AG04450 (cell line): ENCODE data around the gene ING1. TPM values are rescaled to one million over a fixed set of nuclear protein-coding genes. Genes with fewer than 3 reads are reported as not detected.

Experiments used
- CTCF ChIA-PET: fragments of 300-600, 350-600 bp; formaldehyde crosslinking; extraction: SDS; loops from one replicate; lab custom pipeline; 2022; ENCODE audit warnings: antibody characterized with exemption, inconsistent platforms; lab: Charles Lee
- POLR2A ChIA-PET: fragments of 350-600 bp; formaldehyde crosslinking; extraction: SDS; loops from one replicate; lab custom pipeline; 2021; ENCODE audit warnings: antibody characterized with exemption, inconsistent platforms; lab: Yijun Ruan, JAX
- DNase-seq: peaks from one replicate; pipeline ENCODE4 v3.0.0-alpha.2; 2011; ENCODE audit warnings: low read depth, low spot score
- H3K27ac ChIP-seq: one replicate; pipeline ENCODE4 v1.5.1; 2012; ENCODE audit warnings: low read depth, low read length, control low read depth
- H3K27me3 ChIP-seq: one replicate; pipeline ENCODE4 v1.6.0; 2012; ENCODE audit warnings: low read length; ENCODE audit not compliant: control insufficient read depth, insufficient read depth
- H3K4me3 ChIP-seq: 2 replicates; pipeline ENCODE4 v1.5.1; 2011; ENCODE audit warnings: mild to moderate bottlenecking, low read depth, low read length, control low read depth
- H3K9me3 ChIP-seq: 2 replicates; pipeline ENCODE4 v1.5.1; 2012; ENCODE audit warnings: low read length; ENCODE audit not compliant: control insufficient read depth, insufficient read depth
- polyA plus RNA-seq: library from polyadenylated mRNA; depleted of rRNA; stranded (reverse); fragments of >200 nt; gene quantifications from 2 replicates; pipeline ENCODE4 v1.2.3, GENCODE V29; 2011
- TF ChIP-seq, protein P1 (sequence below): IDR thresholded peaks from 2 replicates; pipeline ENCODE4 v1.5.1; 2011; ENCODE audit warnings: low read depth, low read length, control low read depth, inconsistent platforms

ING1 gene
- polyA plus RNA-seq, 1 experiment = 8.7 TPM

DNA sequence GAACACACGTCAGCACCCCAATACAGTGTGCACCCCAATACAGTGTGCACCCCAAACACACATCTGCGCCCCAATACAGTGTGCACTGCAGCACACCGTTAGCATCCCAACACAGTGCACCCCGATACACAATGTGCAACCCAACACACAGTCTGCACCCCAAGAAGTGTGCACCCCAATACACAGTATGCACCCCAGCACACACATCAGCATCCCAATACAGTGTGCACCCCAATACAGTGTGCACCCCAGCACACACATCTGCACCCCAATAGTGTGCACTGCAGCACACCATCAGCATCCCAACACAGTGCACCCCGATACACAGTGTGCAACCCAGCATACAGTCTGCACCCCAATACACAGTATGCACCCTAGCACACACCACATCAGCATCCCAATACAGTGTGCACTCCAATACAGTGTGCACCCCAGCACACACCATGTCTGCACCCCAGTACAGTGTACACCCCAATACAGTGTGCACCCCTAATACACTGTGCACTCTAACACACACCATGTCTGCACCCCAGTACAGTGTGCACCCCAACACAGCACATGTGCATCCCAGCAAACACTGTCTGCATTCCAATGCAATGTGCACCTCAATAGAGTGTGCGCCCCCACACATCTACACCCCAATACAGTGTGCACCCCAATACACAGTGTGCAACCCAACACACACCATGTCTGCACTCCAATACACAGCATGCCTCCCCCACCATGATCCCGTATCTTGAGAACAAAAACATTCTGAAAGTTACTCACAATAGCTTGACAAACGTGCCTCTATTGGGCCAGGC lies 6.7 kb upstream of the ING1 start:
- H3K9me3 ChIP-seq = no peaks in the 10 kb centered on the region; the same call in 1 of the 2 replicates
- H3K27ac ChIP-seq = peak overlapping the region; percentile 57
- TF ChIP-seq, protein P1, sequence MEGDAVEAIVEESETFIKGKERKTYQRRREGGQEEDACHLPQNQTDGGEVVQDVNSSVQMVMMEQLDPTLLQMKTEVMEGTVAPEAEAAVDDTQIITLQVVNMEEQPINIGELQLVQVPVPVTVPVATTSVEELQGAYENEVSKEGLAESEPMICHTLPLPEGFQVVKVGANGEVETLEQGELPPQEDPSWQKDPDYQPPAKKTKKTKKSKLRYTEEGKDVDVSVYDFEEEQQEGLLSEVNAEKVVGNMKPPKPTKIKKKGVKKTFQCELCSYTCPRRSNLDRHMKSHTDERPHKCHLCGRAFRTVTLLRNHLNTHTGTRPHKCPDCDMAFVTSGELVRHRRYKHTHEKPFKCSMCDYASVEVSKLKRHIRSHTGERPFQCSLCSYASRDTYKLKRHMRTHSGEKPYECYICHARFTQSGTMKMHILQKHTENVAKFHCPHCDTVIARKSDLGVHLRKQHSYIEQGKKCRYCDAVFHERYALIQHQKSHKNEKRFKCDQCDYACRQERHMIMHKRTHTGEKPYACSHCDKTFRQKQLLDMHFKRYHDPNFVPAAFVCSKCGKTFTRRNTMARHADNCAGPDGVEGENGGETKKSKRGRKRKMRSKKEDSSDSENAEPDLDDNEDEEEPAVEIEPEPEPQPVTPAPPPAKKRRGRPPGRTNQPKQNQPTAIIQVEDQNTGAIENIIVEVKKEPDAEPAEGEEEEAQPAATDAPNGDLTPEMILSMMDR = no peak
- ChIA-PET POLR2A (interaction anchor here (0.7 to 1.8 kb wide), 2 partner anchors 8 to 96 kb away, joined by 3 to 17 read pairs; no protein-coding TSS in a partner anchor), CTCF (interaction anchor here (0.7 kb wide), 1 partner anchor 54 kb away, joined by 3 read pairs; no protein-coding TSS in a partner anchor)
- no peaks in the 10 kb centered on the region for H3K27me3 ChIP-seq
- DNase-seq = no peak
- H3K4me3 ChIP-seq = peak overlapping the region; percentile 77

DNA sequence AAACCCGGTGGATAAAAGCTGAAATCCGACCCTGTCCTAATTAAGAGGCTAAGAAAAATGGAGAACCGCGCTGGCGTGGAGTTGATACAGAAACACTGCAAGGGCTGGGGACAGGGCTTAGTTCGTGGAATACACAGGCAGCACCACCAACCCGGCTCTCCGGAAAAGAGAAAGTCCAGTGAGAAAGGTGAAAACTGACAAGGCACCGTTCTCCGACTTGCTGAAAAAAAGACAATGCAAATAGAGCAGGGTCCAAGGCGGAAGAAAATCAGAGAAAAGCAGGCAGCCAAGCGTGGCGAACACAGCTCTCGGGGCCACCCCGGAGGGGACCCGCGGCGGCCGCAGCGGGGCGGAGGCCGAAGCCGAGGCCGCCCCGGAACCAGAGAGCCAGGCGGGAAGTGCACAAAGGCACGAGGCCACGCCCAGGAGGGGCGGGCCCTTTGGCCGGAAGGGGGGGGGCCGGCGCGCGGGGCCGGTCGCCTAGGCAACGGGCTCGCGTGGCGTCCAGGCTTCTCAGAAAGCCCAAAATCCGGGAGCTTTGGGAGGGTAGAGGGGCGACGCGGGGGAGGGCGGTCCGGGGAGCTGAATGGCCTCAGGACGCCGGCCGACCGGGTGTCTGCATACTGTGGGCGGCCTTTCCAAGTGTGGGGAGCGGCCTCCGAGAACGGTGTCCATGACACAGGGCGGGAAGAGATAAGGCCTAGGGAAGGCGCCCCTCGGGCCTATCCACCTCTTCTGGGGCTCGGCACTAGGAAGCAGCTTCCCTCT lies 1.2 kb upstream of the ING1 start:
- POLR2A ChIA-PET = interaction anchor here (0.6 to 1.6 kb wide), 15 partner anchors 10 to 1375 kb away, joined by 3 to 18 read pairs (median 5); no protein-coding TSS in a partner anchor
- CTCF ChIA-PET = interaction anchor here (0.8 to 1.1 kb wide), 3 partner anchors 67 to 203 kb away, joined by 3 read pairs; no protein-coding TSS in a partner anchor
- Histone ChIP-seq H3K9me3 (peaks cover 5% of the 10 kb centered on the region; the same call in 1 of the 2 replicates), H3K27ac (peak overlapping the region; percentile 100), H3K4me3 (peak overlapping the region; percentile 96), H3K27me3 (no peaks in the 10 kb centered on the region)
- TF ChIP-seq, protein P1 = no peak
- DNase-seq = peak; percentile 53

DNA sequence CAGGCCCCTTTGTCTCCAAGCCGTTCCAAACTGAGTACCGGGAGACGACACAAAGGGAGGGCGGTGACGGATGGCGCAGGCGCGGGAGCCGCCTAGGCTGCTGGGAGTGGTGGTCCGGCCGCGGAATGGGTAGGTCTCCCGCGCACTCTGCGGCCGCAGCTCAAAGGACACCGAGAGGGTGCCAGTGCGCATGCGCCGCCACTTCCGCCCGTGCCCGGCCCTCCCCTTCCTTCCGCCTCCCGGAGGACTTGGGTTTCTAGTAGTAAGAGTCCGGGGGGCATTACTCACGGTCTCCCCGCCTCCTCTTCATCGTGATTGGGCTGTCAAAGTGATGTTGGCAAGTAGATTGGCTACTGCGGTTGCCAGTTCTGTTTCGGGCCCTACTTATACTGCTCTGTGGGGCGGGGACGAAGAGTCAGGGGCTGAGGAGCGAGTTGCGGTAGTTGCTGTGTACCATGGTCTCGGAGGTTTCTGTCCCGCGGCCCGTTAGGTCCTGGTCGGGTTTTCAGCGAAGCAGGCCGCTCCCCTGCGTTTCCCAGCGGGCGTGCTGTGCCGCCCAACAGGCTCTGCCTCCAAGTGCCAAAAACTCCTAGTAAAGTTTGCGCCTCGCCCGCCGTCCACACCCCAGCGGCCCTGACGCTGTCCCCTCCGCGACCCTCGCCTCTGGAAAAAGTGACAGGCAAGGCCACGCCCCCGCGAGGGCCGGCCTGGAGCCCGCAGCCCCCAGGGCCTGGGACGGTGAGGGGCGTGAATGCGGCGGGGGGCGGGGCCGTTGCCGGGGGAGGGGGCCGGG lies 455 bp upstream of the ING1 start:
- ChIA-PET POLR2A (interaction anchor here (0.6 to 1.6 kb wide), 12 partner anchors 9 to 568 kb away, joined by 3 to 18 read pairs (median 5); no protein-coding TSS in a partner anchor), CTCF (interaction anchor here (0.8 to 1.1 kb wide), 2 partner anchors 68 to 202 kb away, joined by 3 read pairs; no protein-coding TSS in a partner anchor)
- TF ChIP-seq, protein P1 = no peak
- peak; percentile 100 for DNase-seq
- H3K4me3 ChIP-seq = peak overlapping the region; percentile 96
- H3K9me3 ChIP-seq = peaks cover 5% of the 10 kb centered on the region; the same call in 1 of the 2 replicates
- no peaks in the 10 kb centered on the region for H3K27me3 ChIP-seq
- peak overlapping the region; percentile 100 for H3K27ac ChIP-seq

DNA sequence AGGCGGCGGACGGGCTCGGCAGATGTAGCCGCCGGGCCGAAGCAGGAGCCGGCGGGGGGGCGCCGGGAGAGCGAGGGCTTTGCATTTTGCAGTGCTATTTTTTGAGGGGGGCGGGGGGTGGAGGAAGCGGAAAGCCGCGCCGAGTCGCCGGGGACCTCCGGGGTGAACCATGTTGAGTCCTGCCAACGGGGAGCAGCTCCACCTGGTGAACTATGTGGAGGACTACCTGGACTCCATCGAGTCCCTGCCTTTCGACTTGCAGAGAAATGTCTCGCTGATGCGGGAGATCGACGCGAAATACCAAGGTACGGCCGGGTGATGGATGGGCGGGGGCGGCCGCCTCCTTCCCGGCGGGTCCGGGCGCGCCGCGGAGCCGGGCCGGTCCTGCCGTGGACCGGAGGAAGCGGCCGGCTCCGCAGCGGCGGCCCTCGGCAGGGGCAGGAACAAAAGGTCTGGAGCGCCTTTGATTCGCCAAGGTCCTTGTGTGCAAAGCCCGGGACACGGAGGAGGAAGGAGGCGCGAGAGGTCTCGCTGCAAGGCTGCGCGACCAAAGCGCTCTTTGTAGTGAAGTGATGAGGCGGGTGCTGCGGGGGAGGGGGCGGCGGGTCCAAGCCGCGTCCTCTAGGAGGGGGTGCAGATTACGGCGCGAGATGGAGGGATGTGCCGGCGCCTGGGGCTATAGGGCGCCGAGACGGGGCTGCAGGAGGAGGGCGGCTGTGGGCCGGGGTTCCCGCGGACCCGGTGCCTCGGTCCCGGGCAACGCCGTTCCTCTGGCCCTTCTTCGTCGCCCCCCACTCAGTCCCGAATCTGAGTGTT lies 689 bp downstream of the ING1 start:
- ChIA-PET POLR2A (interaction anchor here (0.6 to 1.9 kb wide), 9 partner anchors 8 to 416 kb away, joined by 3 to 17 read pairs (median 6); partner anchors contain the start of gene CARS2), CTCF (no interaction called here)

More for the DNA sequence above, 689 bp downstream of the ING1 start:
- Histone ChIP-seq H3K27me3 (no peaks in the 10 kb centered on the region), H3K9me3 (peaks cover 9% of the 10 kb centered on the region; the same call in 1 of the 2 replicates), H3K27ac (peak overlapping the region; percentile 77), H3K4me3 (peak overlapping the region; percentile 93)
- no peak for DNase-seq
- TF ChIP-seq, protein P1 = no peak
